GM19099 (cell line): ENCODE measurements around the gene YIF1A.

Experiments
- POLR2A ChIP-seq: IDR thresholded peaks from 3 replicates; pipeline ENCODE4 v1.6.1; 2011; ENCODE audit warnings: low read depth; ENCODE audit not compliant: insufficient read length; ENCODE audit errors: extremely low read depth

The YIF1A gene

GRCh38 chr11:66288671-66289547 lies at the start of gene YIF1A:
YIF1A (minus strand) TSS chr11:66289143; CDS start chr11:66288985, 158 bp downstream.
- TF ChIP-seq POLR2A = peak; percentile 84

- TF ChIP-seq POLR2A = no peak
Measured at GRCh38 chr11:66337103-66337899, 48.4 kb upstream of the YIF1A start.

- peak; percentile 27 for TF ChIP-seq POLR2A
Measured at GRCh38 chr11:66336234-66337102, 47.5 kb upstream of the YIF1A start, which contains the start of gene RIN1. RIN1 (minus strand) TSS chr11:66336434; CDS start chr11:66336402, 32 bp downstream.

- TF ChIP-seq POLR2A = no peak
Measured at GRCh38 chr11:66335531-66336233, 46.7 kb upstream of the YIF1A start.

- no peak for TF ChIP-seq POLR2A
Measured at GRCh38 chr11:66334605-66335442, 45.9 kb upstream of the YIF1A start.

GRCh38 chr11:66333896-66334604 lies 45.1 kb upstream of the YIF1A start:
- TF ChIP-seq POLR2A = no peak

- TF ChIP-seq POLR2A = no peak
Measured at GRCh38 chr11:66333220-66333877, 44.4 kb upstream of the YIF1A start.

GRCh38 chr11:66332371-66333219 lies 43.7 kb upstream of the YIF1A start:
- TF ChIP-seq POLR2A = no peak

GRCh38 chr11:66331542-66332370 lies 42.8 kb upstream of the YIF1A start:
- no peak for TF ChIP-seq POLR2A

GRCh38 chr11:66330931-66331330 lies 42.0 kb upstream of the YIF1A start:
- TF ChIP-seq POLR2A = no peak
